HepG2 (cell line): ENCODE measurements around the gene MEPCE. TPM values are rescaled to one million over a fixed set of nuclear protein-coding genes. Genes with fewer than 3 reads are reported as not detected.
A peak's percentile ranks its signal among the peaks of the same experiment; 100 is the strongest.

Source experiments
- ATAC-seq: fragments of 200-7000 bp; cut with Tn5 transposase; 3 replicates; pipeline ENCODE4 v1.9.1; 2020; ENCODE audit warnings: mild to moderate bottlenecking, moderate library complexity
- BruUV-seq: library from RNA; stranded (reverse); fragments of 400-500 nt; replicated peaks from 2 replicates; lab custom pipeline; 2021; lab: Mats Ljungman, UMichigan
- CTCF ChIA-PET: fragments of 300-600 bp; formaldehyde crosslinking; extraction: SDS; loops from one replicate; lab custom pipeline; 2021; ENCODE audit warnings: low total read pairs, inconsistent platforms, low intra/inter-chr PET ratio; lab: Yijun Ruan, JAX
- POLR2A ChIA-PET: fragments of 350-600 bp; sonication (Branson Sonifier 250); formaldehyde crosslinking; loops from one replicate; lab custom pipeline; 2020; ENCODE audit warnings: antibody characterized with exemption, inconsistent platforms; lab: Yijun Ruan, JAX
- DNase-seq: peaks from one replicate; pipeline ENCODE4 v3.0.0-alpha.2; 2015; ENCODE audit warnings: low spot score
- FAIRE-seq: peaks from 3 replicates; lab custom pipeline; 2011; peaks lifted over from hg19 to GRCh38; lab: Jason Lieb, UNC
- H2AFZ ChIP-seq: one replicate; pipeline ENCODE4 v1.6.1; 2011; ENCODE audit warnings: low read length, inconsistent platforms
- H3K27ac ChIP-seq: fragments of 300-600 bp; 3 replicates; pipeline ENCODE4 v1.8.0; 2011; ENCODE audit warnings: mixed run types, mild to moderate bottlenecking, mixed read lengths, low read length, inconsistent platforms; ENCODE audit not compliant: insufficient read depth; ENCODE audit errors: extremely low read length
- H3K27me3 ChIP-seq, 2 experiments: fragments of 200-600 bp in 1 of 2; 2 replicates in 1 of 2; 3 replicates in 1 of 2; pipeline versions ENCODE4 v1.6.0 to v1.8.0; 2011; ENCODE audit warnings: low read length in 2 of 2, mild to moderate bottlenecking in 2 of 2, moderate library complexity in 2 of 2, inconsistent platforms in 1 of 2; ENCODE audit not compliant: insufficient read depth in 2 of 2, control insufficient read depth in 1 of 2
- H3K36me3 ChIP-seq, 2 experiments: fragments of 200-600 bp in 1 of 2; replicated peaks in 1 of 2; 2 replicates in 1 of 2; 3 replicates in 1 of 2; pipeline versions ENCODE4 v1.5.1 to v1.8.0; 2011; ENCODE audit warnings: low read length in 2 of 2, inconsistent platforms in 1 of 2; ENCODE audit not compliant: insufficient read depth in 2 of 2, control insufficient read depth in 1 of 2
- H3K4me1 ChIP-seq: 2 replicates; pipeline ENCODE4 v1.5.1; 2012; ENCODE audit warnings: low read length, inconsistent platforms; ENCODE audit not compliant: insufficient read depth
- H3K4me2 ChIP-seq: 2 replicates; pipeline ENCODE4 v1.6.0; 2011; ENCODE audit warnings: low read depth, low read length, inconsistent platforms
- H3K4me3 ChIP-seq, 3 experiments: fragments of 200-600 bp in 1 of 3; sonication (generic), shearing (Covaris generic) in 1 of 3; replicated peaks in 1 of 3; 2 replicates each; pipeline ENCODE4 v1.5.1; 2011 to 2016; ENCODE audit warnings: low read length in 3 of 3, inconsistent platforms in 2 of 3, low read depth in 2 of 3, mild to moderate bottlenecking in 2 of 3, control low read depth in 1 of 3, mixed read lengths in 1 of 3; ENCODE audit not compliant: insufficient read depth in 1 of 3
- H3K79me2 ChIP-seq: one replicate; pipeline ENCODE4 v1.6.1; 2011; ENCODE audit warnings: low read length, inconsistent platforms; ENCODE audit not compliant: insufficient read depth
- H3K9ac ChIP-seq: 2 replicates; pipeline ENCODE4 v1.6.0; 2011; ENCODE audit warnings: mild to moderate bottlenecking, low read depth, low read length, inconsistent platforms; ENCODE audit not compliant: insufficient read depth
- H3K9me3 ChIP-seq: 2 replicates; pipeline ENCODE4 v1.5.1; 2012; ENCODE audit warnings: mild to moderate bottlenecking, low read length
- H4K20me1 ChIP-seq: 2 replicates; pipeline ENCODE4 v1.6.0; 2011; ENCODE audit warnings: inconsistent platforms, mild to moderate bottlenecking, low read length, moderate library complexity; ENCODE audit not compliant: insufficient read depth
- ARID5B ChIP-seq: IDR thresholded peaks from 2 replicates; pipeline ENCODE4 v1.4.0; 2020; ENCODE audit warnings: mild to moderate bottlenecking, missing genetic modification reagents
- IRX3 ChIP-seq: sonication (generic); formaldehyde crosslinking; IDR thresholded peaks from 2 replicates; pipeline ENCODE4 v1.8.1; 2023; ENCODE audit warnings: mild to moderate bottlenecking, low read depth, missing genetic modification reagents, borderline replicate concordance
- JUNB ChIP-seq: sonication (generic); formaldehyde crosslinking; IDR thresholded peaks from 2 replicates; pipeline ENCODE4 v1.8.0; 2022; ENCODE audit warnings: missing genetic modification reagents, mild to moderate bottlenecking, borderline replicate concordance
- KLF6 ChIP-seq: IDR thresholded peaks from 2 replicates; pipeline ENCODE4 v1.8.0; 2016; ENCODE audit warnings: missing biosample characterization, missing genetic modification reagents
- PAX8 ChIP-seq: sonication (generic); formaldehyde crosslinking; IDR thresholded peaks from 2 replicates; pipeline ENCODE4 v1.8.0; 2022; ENCODE audit warnings: mild to moderate bottlenecking, missing genetic modification reagents, borderline replicate concordance
- REPIN1 ChIP-seq: sonication (generic); formaldehyde crosslinking; IDR thresholded peaks from 2 replicates; pipeline ENCODE4 v1.8.0; 2022; ENCODE audit warnings: missing genetic modification reagents, low read depth, mild to moderate bottlenecking, borderline replicate concordance
- ZMAT3 ChIP-seq: sonication (generic); formaldehyde crosslinking; conservative IDR thresholded peaks from 2 replicates; pipeline ENCODE4 v1.7.0; 2021; ENCODE audit warnings: missing genetic modification reagents
- ZNF281 ChIP-seq: sonication (generic); formaldehyde crosslinking; IDR thresholded peaks from 2 replicates; pipeline ENCODE4 v1.4.0; 2020; ENCODE audit warnings: missing genetic modification reagents, borderline replicate concordance
- ZNF780A ChIP-seq: sonication (generic); formaldehyde crosslinking; IDR thresholded peaks from 2 replicates; pipeline ENCODE4 v1.8.0; 2022; ENCODE audit warnings: mild to moderate bottlenecking, missing genetic modification reagents, moderate library complexity
- ZNF841 ChIP-seq: sonication (generic); formaldehyde crosslinking; IDR thresholded peaks from 2 replicates; pipeline ENCODE4 v1.8.1; 2023; ENCODE audit warnings: missing genetic modification reagents, borderline replicate concordance
- WGBS: methylation state at CpG from one replicate; pipeline ENCODE4 v1.1.6; 2017; ENCODE audit warnings: low lambda C conversion rate; 5-methylcytosine and 5-hydroxymethylcytosine counted together
- in situ Hi-C: cut with HindIII; loops from 2 replicates; pipeline ENCODE4 v1.10.0; 2017; ENCODE audit warnings: low pct_unique_long_range_greater_than_20kb; ENCODE audit not compliant: extremely low pct_ligation_motif_present
- intact Hi-C: fragments of 100-400 bp; cut with micrococcal nuclease; formaldehyde crosslinking; loops from one replicate; pipeline ENCODE4 v1.10.0; 2022; ENCODE audit not compliant: unreplicated experiment
- polyA plus RNA-seq, 8 experiments: library from polyadenylated mRNA; depleted of rRNA in 3 of 8; stranded (reverse) in 7 of 8; unstranded in 1 of 8; fragments of >200 nt; fragmentation: Illumina TruSeq in 4 of 8; extraction: Trizol in 4 of 8; gene quantifications; 2 replicates each; pipeline versions ENCODE4 v1.2.1 to v1.2.3, GENCODE V29; 2011 to 2016; ENCODE audit warnings: low read depth in 4 of 8, missing spikeins in 1 of 8, mixed read lengths in 1 of 8; ENCODE audit not compliant: insufficient read depth in 1 of 8
- total RNA-seq, 5 experiments: library from RNA; depleted of rRNA; stranded (reverse); fragments of >200 nt; fragmentation: Illumina TruSeq; extraction: Trizol; gene quantifications; 2 replicates each; pipeline ENCODE4 v1.2.3, GENCODE V29; 2016; ENCODE audit warnings: low read depth in 1 of 5

Gene MEPCE
- total and polyA plus RNA-seq, 2 of the 13 experiments (the other 11 are each of a cell fraction or from before 2014, with no cell fraction given) = 12.3 to 26.0 TPM

DNA sequence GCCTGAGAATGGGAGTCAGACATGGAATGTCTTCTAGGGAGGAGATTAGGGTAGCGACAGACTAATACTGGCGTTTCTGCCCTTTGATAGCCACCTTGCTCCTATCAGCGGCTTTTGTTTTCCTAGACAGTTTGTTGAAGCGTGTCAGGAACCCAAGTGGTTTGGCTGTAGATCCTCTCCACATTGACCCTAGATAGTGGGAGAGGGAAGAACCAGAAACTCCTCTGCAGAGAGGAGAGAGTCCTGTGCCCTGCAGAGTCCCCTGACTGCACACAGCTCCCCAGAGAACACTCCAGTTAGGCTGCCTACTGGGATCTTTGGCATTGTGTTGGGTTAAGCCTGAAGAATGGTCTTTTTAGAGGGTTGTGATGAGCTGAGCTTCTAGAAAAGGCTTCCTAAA lies 2.4 kb downstream of the MEPCE start:
- in situ Hi-C loops = no loop called here
- ChIA-PET POLR2A (interaction anchor here (0.8 to 5.0 kb wide), 3 partner anchors 8 to 14 kb away, joined by 6 to 199 read pairs (median 72); no protein-coding TSS in a partner anchor), CTCF (no interaction called here)
- H4K20me1 ChIP-seq = no peaks in the 10 kb centered on the region; the same call in 1 of the 2 replicates
- ATAC-seq = no peak
- no TSS peak for BruUV-seq
- H3K9ac ChIP-seq = peak overlapping the region; percentile 98
- H3K27me3 ChIP-seq = no peaks in the 10 kb centered on the region; a peak in 1 of 5 replicates
- H3K79me2 ChIP-seq = peaks cover 37% of the 10 kb centered on the region
- intact Hi-C loops = no loop called here
- DNase-seq = no peak
- peak overlapping the region; percentile 36 for H3K27ac ChIP-seq
- peaks cover 63% of the 10 kb centered on the region for H3K4me1 ChIP-seq
- peak overlapping the region in 1 of 3 experiments; percentile 25; a peak in 1 of 6 replicates for H3K4me3 ChIP-seq
- no peaks in the 10 kb centered on the region for H3K9me3 ChIP-seq
- no peak for FAIRE-seq
- H3K4me2 ChIP-seq = peak overlapping the region; percentile 94
- WGBS = 93% methylated on average over 4 of the region's 4 CpGs
- H2AFZ ChIP-seq = no peak overlapping the region
- H3K36me3 ChIP-seq = peaks cover 5 to 30% of the 10 kb centered on the region in 2 experiments
- TF ChIP-seq ZNF281 (CRISPR knock-in tag) (no peak), JUNB (CRISPR knock-in tag) (no peak), KLF6 (CRISPR knock-in tag) (no peak), ARID5B (no peak), IRX3 (CRISPR knock-in tag) (no peak), PAX8 (no peak), ZNF780A (CRISPR knock-in tag) (no peak), ZNF841 (CRISPR knock-in tag) (no peak), ZMAT3 (CRISPR knock-in tag) (no peak), REPIN1 (CRISPR knock-in tag) (no peak)
